ENCODE data around the gene ASTN2. TPM values are rescaled to one million over a fixed set of nuclear protein-coding genes. Genes with fewer than 3 reads are reported as not detected.
"Not testable (repeated sequence)": the region's sequence is repeated elsewhere in the genome, so short reads cannot be mapped to it uniquely, and the experiment has no call there.

The ASTN2 gene
- total RNA-seq, 1 experiment from 2014 or later: 11.4 TPM

GRCh38 chr9:116935149-116935897, 479.5 kb downstream of the ASTN2 start:
- DNase-seq (ENCODE audit: low read depth): no peak

- DNase-seq (ENCODE audit: low read depth): no peak
Measured at GRCh38 chr9:116934131-116934530, 480.7 kb downstream of the ASTN2 start.

DNA sequence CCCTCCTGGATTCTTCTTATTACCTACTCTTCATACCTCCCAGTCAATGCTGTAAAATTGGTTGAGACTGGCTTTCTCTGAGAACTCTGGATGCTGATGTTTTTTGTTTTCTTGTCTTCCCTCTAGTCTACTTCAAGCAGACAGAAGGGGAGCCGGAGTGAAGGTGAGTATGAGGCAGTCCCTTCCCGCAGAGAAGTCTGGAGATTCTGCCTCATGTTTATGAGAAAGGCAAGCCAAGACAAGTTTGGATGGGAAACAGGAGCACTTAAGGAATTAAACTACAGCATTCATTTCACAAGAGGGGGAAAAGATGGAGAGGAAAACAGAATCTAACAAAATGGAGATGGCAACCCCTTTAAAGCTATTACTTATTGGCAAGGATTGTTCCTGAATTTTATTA, 481.6 kb downstream of the ASTN2 start:
- no peak for DNase-seq (ENCODE audit: low read depth)

DNA sequence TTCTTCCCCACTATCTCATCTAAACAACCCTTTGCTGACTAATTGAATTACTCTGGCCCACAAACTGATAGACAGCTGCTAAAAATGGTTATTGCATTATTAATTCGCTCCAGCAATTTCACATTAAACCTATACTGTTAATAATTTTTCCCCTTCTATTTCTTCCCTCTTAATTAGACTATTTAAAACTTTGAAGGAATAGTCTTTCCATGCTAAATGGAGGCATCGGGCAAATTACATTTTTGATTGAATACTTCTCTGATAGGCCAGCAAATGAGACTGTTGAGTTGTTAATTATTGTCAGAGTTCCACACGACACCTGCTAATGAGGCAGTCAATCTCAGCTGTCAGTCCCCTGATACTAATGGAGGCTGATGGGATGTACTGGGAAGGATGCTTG, 485.2 kb downstream of the ASTN2 start:
- DNase-seq (ENCODE audit: low read depth): no peak

GRCh38 chr9:116928884-116929283, 486.0 kb downstream of the ASTN2 start:
- no peak for DNase-seq (ENCODE audit: low read depth)

GRCh38 chr9:116928289-116928688, 486.6 kb downstream of the ASTN2 start:
- DNase-seq (ENCODE audit: low read depth): no peak

DNA sequence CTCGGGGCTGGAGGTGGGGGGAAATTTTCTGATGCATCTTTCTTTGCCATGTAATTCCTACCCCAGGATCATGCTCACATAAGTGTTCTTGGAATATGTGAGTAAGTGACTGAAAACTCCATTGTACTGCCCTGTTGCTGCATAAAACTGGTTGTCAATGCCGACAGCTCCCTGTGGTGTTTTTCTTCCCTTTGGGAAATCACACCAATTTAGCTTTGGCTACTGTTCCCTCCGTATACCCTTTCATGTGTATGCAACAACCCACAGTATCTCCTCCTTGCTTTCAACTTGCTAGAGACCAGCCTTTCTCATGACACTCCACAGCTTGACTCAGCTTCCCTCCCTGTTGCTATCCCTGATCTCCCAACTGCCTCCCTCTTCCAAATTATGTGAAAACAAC, 487.1 kb downstream of the ASTN2 start:
- no peak for DNase-seq (ENCODE audit: low read depth)

DNA sequence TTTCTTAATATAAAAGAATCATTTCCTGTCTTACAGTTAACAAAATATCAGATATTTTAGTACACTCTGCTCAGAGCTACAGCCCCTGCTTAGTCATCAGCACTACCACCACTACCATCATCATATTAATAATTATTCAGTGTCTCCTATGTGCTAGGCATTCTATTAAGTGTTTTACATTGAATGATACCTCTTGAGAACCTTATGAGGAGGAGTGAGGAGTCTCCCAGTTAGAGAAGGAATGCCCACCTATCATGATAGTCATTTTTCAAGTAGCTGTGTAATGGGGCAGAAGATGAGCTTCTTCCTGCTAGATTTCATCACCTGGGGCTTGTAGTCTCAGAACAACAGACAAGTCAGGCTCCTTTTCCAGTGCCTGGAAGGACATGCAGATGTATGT, 489.7 kb downstream of the ASTN2 start:
- no peak for DNase-seq (ENCODE audit: low read depth)

DNA sequence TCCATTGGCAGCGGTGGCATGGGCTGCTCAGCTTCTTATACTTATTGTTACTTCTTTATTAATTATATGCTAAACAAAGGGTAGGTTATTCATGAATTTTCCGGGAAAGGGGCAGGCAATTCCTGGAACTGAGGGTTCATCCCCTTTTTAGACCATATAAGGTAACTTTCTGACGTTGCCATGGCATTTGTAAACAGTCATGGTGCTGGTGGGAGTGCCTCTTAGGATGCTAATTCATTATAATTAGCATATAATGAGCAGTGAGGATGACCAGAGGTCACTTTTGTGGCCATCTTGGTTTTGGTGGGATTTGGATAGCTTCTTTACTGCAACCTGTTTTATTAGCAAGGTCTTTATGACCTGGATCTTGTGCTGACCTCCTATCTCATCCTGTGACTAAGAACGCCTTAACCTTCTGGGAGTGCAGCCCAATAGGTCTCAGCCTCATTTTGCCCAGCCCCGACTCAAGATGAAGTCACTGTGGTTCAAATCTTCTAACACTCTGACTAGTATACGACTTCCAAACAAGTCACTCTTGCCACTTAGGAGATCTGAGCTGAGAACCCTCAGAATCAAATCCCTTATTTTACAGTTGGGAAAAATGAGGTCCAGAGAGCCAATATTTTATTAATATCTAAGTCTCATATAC, 490.3 kb downstream of the ASTN2 start:
- peak; percentile 28 for DNase-seq (ENCODE audit: low read depth)

- DNase-seq (ENCODE audit: low read depth): not testable (repeated sequence)
Measured at GRCh38 chr9:116917895-116918508, 496.9 kb downstream of the ASTN2 start.

DNA sequence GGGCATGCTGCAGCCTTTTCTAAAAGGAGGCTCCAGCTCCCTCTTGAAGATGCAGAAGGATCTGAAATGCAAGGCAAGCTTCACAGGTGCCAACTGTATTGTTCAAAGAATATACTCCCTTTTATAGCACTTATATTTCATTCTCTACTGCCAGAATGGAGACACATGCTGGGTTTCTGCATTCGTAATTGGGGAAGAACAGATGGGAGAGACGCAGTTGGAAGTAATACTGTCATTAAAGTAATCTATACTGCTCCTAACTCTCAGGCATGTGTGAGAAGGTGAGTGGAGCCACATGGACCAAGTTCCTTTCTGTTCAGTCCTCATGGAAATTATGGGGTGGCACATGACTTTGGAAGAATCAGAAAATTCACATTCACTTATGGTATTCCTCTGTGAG, 501.3 kb downstream of the ASTN2 start:
- DNase-seq (ENCODE audit: low read depth): no peak

- DNase-seq (ENCODE audit: low read depth): no peak
Measured at GRCh38 chr9:116910201-116910600, 504.7 kb downstream of the ASTN2 start.

GRCh38 chr9:116907989-116908388, 506.9 kb downstream of the ASTN2 start:
- no peak for DNase-seq (ENCODE audit: low read depth)

GRCh38 chr9:116905171-116905588, 509.7 kb downstream of the ASTN2 start:
- DNase-seq (ENCODE audit: low read depth): no peak

GRCh38 chr9:116904165-116904564, 510.7 kb downstream of the ASTN2 start:
- DNase-seq (ENCODE audit: low read depth): no peak

GRCh38 chr9:116901260-116901659, 513.6 kb downstream of the ASTN2 start:
- peak; percentile 27 for DNase-seq (ENCODE audit: low read depth)

DNA sequence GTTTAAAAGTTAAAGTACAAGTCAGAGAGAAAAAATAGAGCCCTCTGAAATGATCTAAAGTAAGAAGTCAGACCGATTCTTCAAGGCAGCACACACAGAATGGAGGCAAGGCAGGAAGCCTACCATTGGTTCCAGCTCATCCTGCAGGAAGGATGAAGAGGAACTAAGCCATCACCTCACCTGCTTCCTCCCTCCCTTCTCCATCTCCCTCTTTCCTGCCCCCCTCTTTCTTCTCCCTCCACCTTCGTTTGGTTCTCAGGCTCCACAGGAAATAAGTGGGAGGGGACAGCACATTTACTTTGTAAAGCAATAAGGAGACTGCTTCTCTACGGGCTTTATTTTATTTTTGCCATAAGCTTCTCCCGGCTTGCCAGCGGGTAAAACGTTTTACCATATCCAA, 514.3 kb downstream of the ASTN2 start:
- no peak for DNase-seq (ENCODE audit: low read depth)

DNA sequence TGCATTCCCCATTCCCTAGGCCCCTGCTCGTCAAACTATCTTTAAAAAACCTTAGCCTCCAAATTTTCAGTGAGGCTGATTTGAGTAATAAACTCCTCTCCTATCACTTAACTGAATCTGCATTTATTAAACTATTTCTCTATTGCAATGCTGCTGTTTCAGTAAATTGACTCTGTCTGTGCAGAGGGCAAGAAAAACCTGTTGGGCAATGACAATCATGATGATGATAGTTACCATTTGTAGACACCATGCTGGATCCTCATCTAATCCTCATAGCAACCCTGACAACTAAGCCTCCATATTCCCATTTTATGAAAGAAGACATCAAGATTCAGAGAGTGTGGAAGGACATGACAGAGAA, 514.9 kb downstream of the ASTN2 start:
- DNase-seq (ENCODE audit: low read depth): no peak

GRCh38 chr9:116899337-116900006, 515.4 kb downstream of the ASTN2 start:
- peak; percentile 89 for DNase-seq (ENCODE audit: low read depth)

GRCh38 chr9:116898131-116898530, 516.7 kb downstream of the ASTN2 start:
- DNase-seq (ENCODE audit: low read depth): not testable (repeated sequence)

DNA sequence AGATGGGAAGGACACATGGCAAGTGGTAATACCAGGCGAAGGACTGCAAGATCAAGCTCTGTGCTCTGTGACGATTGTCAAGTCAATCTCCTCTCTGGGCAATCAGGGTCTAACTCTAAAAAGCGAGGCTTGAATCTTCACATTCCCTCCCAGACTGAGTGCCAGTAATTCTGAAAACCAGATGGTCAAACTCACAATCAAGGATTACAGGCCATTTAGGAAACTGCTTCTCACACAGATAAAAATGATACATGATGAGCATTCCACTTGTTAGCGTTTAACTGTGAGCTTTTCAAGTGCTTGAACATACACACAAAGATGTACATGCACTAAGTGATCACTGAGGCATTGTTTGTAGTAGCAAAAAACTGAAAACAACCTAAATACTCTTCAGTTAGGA, 517.7 kb downstream of the ASTN2 start:
- DNase-seq (ENCODE audit: low read depth): no peak

- no peak for DNase-seq (ENCODE audit: low read depth)
Measured at GRCh38 chr9:116895961-116896360, 518.9 kb downstream of the ASTN2 start.

Measured in HT1080 (cell line).